CD4-positive, alpha-beta T cell treated with Interleukin-21 for 1 hour (primary cell): ENCODE data around the gene PLK3.
A peak's percentile ranks its signal among the peaks of the same experiment; 100 is the strongest.
"Not testable (repeated sequence)": the region's sequence is repeated elsewhere in the genome, so short reads cannot be mapped to it uniquely, and the experiment has no call there.

Experiments used
- DNase-seq: peaks from one replicate; pipeline ENCODE4 v3.0.0-alpha.2; 2020

PLK3 gene

GRCh38 chr1:44788120-44788860 lies 11.9 kb upstream of the PLK3 start, which contains the start of gene BEST4:
TSS of gene BEST4 (minus strand) at chr1:44788170. CDS start at chr1:44787705, 465 bp downstream.
- DNase-seq, result no peak

- DNase-seq, result no peak
These were observed 9.0 kb upstream of the PLK3 start for GRCh38 chr1:44790968-44791801.

- DNase-seq, result no peak
These were observed 7.3 kb upstream of the PLK3 start for GRCh38 chr1:44792736-44793502.

GRCh38 chr1:44797886-44798285 lies 2.3 kb upstream of the PLK3 start:
- DNase-seq, result not testable (repeated sequence)

- DNase-seq, result no peak
These were observed 1.5 kb upstream of the PLK3 start for GRCh38 chr1:44798481-44799365.

GRCh38 chr1:44801491-44802305 lies 1.5 kb downstream of the PLK3 start:
- DNase-seq, result peak; percentile 63

GRCh38 chr1:44802306-44803061 lies 2.3 kb downstream of the PLK3 start:
- no peak for DNase-seq

- no peak for DNase-seq
These were observed 2.8 kb downstream of the PLK3 start for GRCh38 chr1:44803062-44803311.

- DNase-seq, result no peak
These were observed 3.3 kb downstream of the PLK3 start for GRCh38 chr1:44803312-44804095.

- DNase-seq, result no peak
These were observed 5.3 kb downstream of the PLK3 start for GRCh38 chr1:44805311-44806024.

- DNase-seq, result no peak
These were observed 6.0 kb downstream of the PLK3 start for GRCh38 chr1:44806025-44806703.

GRCh38 chr1:44806704-44807363 lies 6.7 kb downstream of the PLK3 start, which contains the start of gene DYNLT4:
TSS of gene DYNLT4 (minus strand) at chr1:44807351. CDS start at chr1:44806668, 683 bp downstream.
- DNase-seq, result no peak

GRCh38 chr1:44807364-44808062 lies 7.3 kb downstream of the PLK3 start:
- DNase-seq, result peak; percentile 94

- DNase-seq, result peak; percentile 86
These were observed 8.1 kb downstream of the PLK3 start, which contains the start of gene BTBD19 for GRCh38 chr1:44808063-44808937. TSS of gene BTBD19 (plus strand) at chr1:44808523. CDS start at chr1:44808821, 298 bp downstream.

- DNase-seq, result peak; percentile 92
These were observed 9.1 kb downstream of the PLK3 start for GRCh38 chr1:44808938-44809917.
